Mesangial cell (primary cell): ENCODE data around the gene IQCE. TPM values are rescaled to one million over a fixed set of nuclear protein-coding genes. Genes with fewer than 3 reads are reported as not detected.

Source experiments
- total RNA-seq: library from RNA; depleted of rRNA; stranded (reverse); fragments of >200 nt; gene quantifications from 2 replicates; pipeline ENCODE4 v1.2.3, GENCODE V29; 2015

Gene IQCE
- total RNA-seq, result 8.0 and 15.0 TPM in 2 replicates

GRCh38 chr7:2558629-2559282 lies at the start of gene IQCE:
TSS of gene IQCE (plus strand) at chr7:2558979. CDS start at chr7:2559182, 203 bp downstream.

DNA sequence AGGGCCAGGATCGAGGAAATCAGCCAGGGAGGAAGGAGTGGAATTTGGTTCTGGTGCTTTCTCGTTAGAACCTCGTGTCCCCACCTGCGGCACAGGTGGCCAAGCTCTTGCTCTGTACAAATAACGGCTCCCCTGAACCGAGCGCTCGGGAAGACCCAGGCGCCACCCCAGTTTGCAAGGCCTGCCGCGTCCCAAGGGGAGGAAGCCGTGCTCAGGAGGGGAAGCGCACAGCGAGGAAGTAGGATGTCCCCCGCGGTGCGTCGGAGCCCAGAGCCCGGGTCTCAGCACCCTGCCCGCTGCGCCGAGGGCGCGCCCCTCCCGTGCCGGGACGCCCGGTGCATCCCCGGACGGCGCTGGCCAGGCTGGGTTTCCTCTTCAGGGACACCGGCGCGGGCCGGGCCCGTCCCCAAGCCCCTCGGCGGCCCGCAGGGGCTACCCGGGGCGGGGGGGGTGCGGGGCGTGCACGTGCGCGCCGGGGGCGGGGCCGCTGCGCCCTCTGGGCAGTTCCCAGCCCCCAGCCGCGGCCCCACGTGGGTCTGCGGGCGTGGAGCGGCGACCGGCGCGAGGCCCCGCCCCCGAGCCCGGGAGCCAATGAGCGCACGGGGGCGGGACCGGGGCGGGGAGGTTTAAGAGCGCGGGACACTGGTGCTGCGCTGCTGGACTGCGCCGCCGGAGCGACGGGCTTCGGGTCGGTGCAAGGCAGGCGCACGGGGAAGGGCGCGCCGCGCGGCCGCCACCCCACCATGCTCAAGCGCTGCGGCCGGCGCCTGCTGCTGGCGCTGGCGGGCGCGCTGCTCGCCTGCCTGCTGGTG lies 39.5 kb upstream of the IQCE start, which contains the start of gene LFNG:
LFNG (plus strand) TSS at position 656 of the 812 bp plus-strand sequence; CDS start at position 744, 88 bp downstream.

GRCh38 chr7:2555121-2556052 lies 3.4 kb upstream of the IQCE start, which contains the start of gene BRAT1:
TSS of gene BRAT1 (minus strand) at chr7:2555524. CDS start at chr7:2554431, 1,093 bp downstream.

DNA sequence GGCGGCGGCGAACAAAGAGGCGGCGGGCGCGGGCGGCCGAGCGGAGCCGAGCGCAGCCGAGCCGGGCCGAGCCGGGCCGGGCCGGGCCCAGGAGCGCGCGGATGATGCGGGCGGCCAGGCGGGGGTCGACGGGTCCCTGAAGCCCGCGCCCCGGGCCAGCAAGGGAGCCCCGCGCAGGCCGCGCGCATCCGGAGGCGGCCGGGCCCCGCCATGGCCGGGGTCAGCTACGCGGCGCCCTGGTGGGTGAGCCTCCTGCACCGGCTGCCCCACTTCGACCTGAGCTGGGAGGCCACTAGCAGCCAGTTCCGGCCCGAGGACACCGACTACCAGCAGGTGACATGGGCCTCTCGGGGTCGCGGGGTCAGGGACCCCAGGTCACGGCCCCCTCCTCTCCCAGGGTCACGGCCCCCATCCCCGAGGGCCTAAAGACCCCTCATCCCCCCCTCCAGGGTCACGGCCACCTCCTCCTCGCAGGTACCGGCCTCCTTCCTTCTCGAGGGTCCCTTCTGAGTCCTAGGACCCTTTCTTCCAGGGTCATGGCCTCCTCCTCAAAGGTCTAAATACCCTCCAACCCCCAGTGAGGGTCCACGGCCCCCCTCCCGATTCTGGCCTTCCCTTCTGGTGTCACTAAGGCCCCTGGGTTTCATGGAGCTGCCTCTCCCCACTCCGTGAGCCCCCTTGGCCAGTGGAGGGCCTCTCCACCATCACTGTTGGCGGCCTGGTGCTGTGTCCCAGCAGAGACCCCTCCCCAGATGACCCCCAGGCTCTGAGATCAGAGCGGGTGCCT lies 73.4 kb downstream of the IQCE start, which contains the start of gene TTYH3:
TTYH3 (plus strand) TSS at position 41 of the 787 bp plus-strand sequence; CDS start at position 211, 170 bp downstream.

Other genes starting within 250 kb of the IQCE start
- 28.7 and 31.8 TPM in 2 replicates for gene SNX8, start 244.5 kb upstream of the IQCE start, total RNA-seq
- 107 and 154 TPM in 2 replicates for gene EIF3B, start 204.2 kb upstream of the IQCE start, total RNA-seq
- gene CHST12, start 155.4 kb upstream of the IQCE start, total RNA-seq, result 9.9 and 19.4 TPM in 2 replicates
- gene GRIFIN, start 82.6 kb upstream of the IQCE start, total RNA-seq, result not detected in 2 replicates
- 67.5 and 97.7 TPM in 2 replicates for gene LFNG, start 39.2 kb upstream of the IQCE start, total RNA-seq
- 54.3 and 61.1 TPM in 2 replicates for gene BRAT1, start 3.5 kb upstream of the IQCE start, total RNA-seq
- 156 and 181 TPM in 2 replicates for gene TTYH3, start 73.0 kb downstream of the IQCE start, total RNA-seq
- gene AMZ1, start 129.2 kb downstream of the IQCE start, total RNA-seq, result 1.3 and 2.7 TPM in 2 replicates